ENCODE measurements around the gene LHX2. TPM values are rescaled to one million over a fixed set of nuclear protein-coding genes. Genes with fewer than 3 reads are reported as not detected.

Gene LHX2
- total RNA-seq, 2 donors from 2014 or later = not detected

GRCh38 chr9:124010665-124011321 lies 775 bp upstream of the LHX2 start:
- intact Hi-C loops (cut with DNase I) = no loop called here

GRCh38 chr9:124012368-124013301 lies 1.1 kb downstream of the LHX2 start:
- DNase-seq (ENCODE audit: low spot score) = peak; percentile 78
- intact Hi-C loops (cut with DNase I) = no loop called here

More at GRCh38 chr9:124010665-124011321, 775 bp upstream of the LHX2 start:
- peak; percentile 54 for DNase-seq (ENCODE audit: low spot score)

GRCh38 chr9:124013309-124014210 lies 2.0 kb downstream of the LHX2 start:
- DNase-seq (ENCODE audit: low spot score) = peak; percentile 78
- intact Hi-C loops (cut with DNase I) = no loop called here

GRCh38 chr9:124014211-124014955 lies 2.8 kb downstream of the LHX2 start:
- no peak for DNase-seq (ENCODE audit: low spot score)
- intact Hi-C loops (cut with DNase I) = no loop called here

- DNase-seq (ENCODE audit: low spot score) = no peak
- intact Hi-C loops (cut with DNase I) = no loop called here
These were observed 3.5 kb downstream of the LHX2 start for GRCh38 chr9:124014956-124015660.

GRCh38 chr9:124015661-124016131 lies 4.1 kb downstream of the LHX2 start:
- intact Hi-C loops (cut with DNase I) = no loop called here
- DNase-seq (ENCODE audit: low spot score) = no peak

- intact Hi-C loops (cut with DNase I) = no loop called here
- DNase-seq (ENCODE audit: low spot score) = peak; percentile 80
These were observed 4.8 kb downstream of the LHX2 start for GRCh38 chr9:124016175-124017050.

- intact Hi-C loops (cut with DNase I) = no loop called here
- no peak for DNase-seq (ENCODE audit: low spot score)
These were observed 5.7 kb downstream of the LHX2 start for GRCh38 chr9:124017051-124017928.

GRCh38 chr9:124017929-124018729 lies 6.6 kb downstream of the LHX2 start:
- intact Hi-C loops (cut with DNase I) = no loop called here

GRCh38 chr9:124018730-124019697 lies 7.4 kb downstream of the LHX2 start:
- intact Hi-C loops (cut with DNase I) = no loop called here
- DNase-seq (ENCODE audit: low spot score) = no peak

More at GRCh38 chr9:124017929-124018729, 6.6 kb downstream of the LHX2 start:
- no peak for DNase-seq (ENCODE audit: low spot score)

GRCh38 chr9:124019771-124020519 lies 8.4 kb downstream of the LHX2 start:
- intact Hi-C loops (cut with DNase I) = no loop called here
- no peak for DNase-seq (ENCODE audit: low spot score)

- no peak for DNase-seq (ENCODE audit: low spot score)
- intact Hi-C loops (cut with DNase I) = no loop called here
These were observed 9.2 kb downstream of the LHX2 start for GRCh38 chr9:124020520-124021384.

GRCh38 chr9:124021385-124021769 lies 9.8 kb downstream of the LHX2 start:
- intact Hi-C loops (cut with DNase I) = no loop called here
- DNase-seq (ENCODE audit: low spot score) = no peak
